Sciatic nerve (tissue), 2 donors: ENCODE results near the gene PLD4. TPM values are rescaled to one million over a fixed set of nuclear protein-coding genes. Genes with fewer than 3 reads are reported as not detected.

ENCODE experiments used
- ATAC-seq: fragments of 200-7000 bp; cut with Tn5 transposase; one replicate; pipeline ENCODE4 v1.9.1; 2020; ENCODE audit warnings: mild to moderate bottlenecking, moderate library complexity
- DNase-seq: peaks from one replicate; pipeline ENCODE4 v3.0.0-alpha.2; 2020; ENCODE audit warnings: low spot score
- intact Hi-C: fragments of 100-400 bp; cut with DNase I; formaldehyde crosslinking; loops from one replicate; pipeline ENCODE4 v1.14.2; 2022
- total RNA-seq: library from RNA; stranded (reverse); fragmentation: NEBNext Ultra II Directional; extraction: Animal tissue kit (Norgen Biotek cat#: 25700); gene quantifications from one replicate; pipeline ENCODE4 v1.2.1, GENCODE V29; 2021
- donor health status: DM: no; HTN: no; CAD: no.
- donor health status: DM: no; HTN: no; CAD: no.

PLD4 gene
- total RNA-seq, 1 donor from 2014 or later = 7.0 TPM

GRCh38 chr14:104966981-104967385 lies 42.3 kb downstream of the PLD4 start:
- ATAC-seq (peak; percentile 4), DNase-seq (no peak)
- intact Hi-C loops = no loop called here

- no peak for DNase-seq
- ATAC-seq = peak; percentile 58
- intact Hi-C loops = no loop called here
Observed at GRCh38 chr14:104967386-104968152, 42.9 kb downstream of the PLD4 start.

- intact Hi-C loops = no loop called here
- DNase-seq = peak; percentile 88
- peak; percentile 74 for ATAC-seq
Observed at GRCh38 chr14:104968153-104968527, 43.5 kb downstream of the PLD4 start.

- ATAC-seq (no peak), DNase-seq (no peak)
Observed at GRCh38 chr14:104968541-104969401, 44.1 kb downstream of the PLD4 start.

GRCh38 chr14:104969741-104970230 lies 45.1 kb downstream of the PLD4 start:
- DNase-seq (no peak), ATAC-seq (no peak)
- intact Hi-C loops = no loop called here

More at GRCh38 chr14:104968541-104969401, 44.1 kb downstream of the PLD4 start:
- intact Hi-C loops = no loop called here

- DNase-seq (peak; percentile 83), ATAC-seq (peak; percentile 63)
- intact Hi-C loops = no loop called here
Observed at GRCh38 chr14:104970231-104971068, 45.8 kb downstream of the PLD4 start.

- ATAC-seq = no peak
- intact Hi-C loops = no loop called here
- no peak for DNase-seq
Observed at GRCh38 chr14:104971447-104972240, 47.0 kb downstream of the PLD4 start.

GRCh38 chr14:104972301-104973134 lies 47.8 kb downstream of the PLD4 start:
- ATAC-seq = peak; percentile 65
- no peak for DNase-seq
- intact Hi-C loops = no loop called here

- peak; percentile 82 for DNase-seq
- intact Hi-C loops = no loop called here
Observed at GRCh38 chr14:104973135-104973384, 48.4 kb downstream of the PLD4 start.

GRCh38 chr14:104973385-104974145 lies 48.9 kb downstream of the PLD4 start:
- ATAC-seq = peak; percentile 43
- DNase-seq = no peak
- intact Hi-C loops = no loop called here

More at GRCh38 chr14:104973135-104973384, 48.4 kb downstream of the PLD4 start:
- peak; percentile 67 for ATAC-seq

- no peak for ATAC-seq
- DNase-seq = no peak
- intact Hi-C loops = no loop called here
Observed at GRCh38 chr14:104974146-104974541, 49.5 kb downstream of the PLD4 start.

GRCh38 chr14:104974665-104975390 lies 50.1 kb downstream of the PLD4 start:
- intact Hi-C loops = no loop called here
- DNase-seq = no peak
- no peak for ATAC-seq

- DNase-seq = no peak
- ATAC-seq = no peak
- intact Hi-C loops = no loop called here
Observed at GRCh38 chr14:104975481-104976197, 51.0 kb downstream of the PLD4 start.

- peak; percentile 88 for DNase-seq
- intact Hi-C loops = no loop called here
- peak; percentile 44 for ATAC-seq
Observed at GRCh38 chr14:104976198-104977007, 51.7 kb downstream of the PLD4 start.
